ENCODE measurements around the gene RTL9.
"Not testable (repeated sequence)": the region's sequence is repeated elsewhere in the genome, so short reads cannot be mapped to it uniquely, and the experiment has no call there.

The RTL9 gene

DNA sequence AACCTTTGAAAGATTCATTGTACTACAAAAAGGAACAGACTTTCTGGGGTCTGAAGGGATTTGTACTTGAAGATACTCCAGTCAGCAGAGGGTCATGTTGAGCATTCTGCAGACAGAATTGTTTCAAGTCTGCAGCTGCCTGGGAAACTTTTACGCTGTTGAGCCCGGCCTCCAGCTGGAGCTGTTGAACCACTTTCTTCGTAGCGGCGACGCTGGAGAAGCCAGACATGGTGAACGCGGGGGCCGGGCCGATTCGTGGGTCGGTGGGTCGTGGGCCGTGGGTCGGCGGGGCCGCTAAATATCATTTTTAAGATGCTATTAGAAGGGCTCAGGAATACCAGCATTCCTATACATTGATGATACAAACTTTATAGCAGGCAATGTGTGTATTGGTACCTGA lies 12.0 kb upstream of the RTL9 start:
- no peak for DNase-seq

DNA sequence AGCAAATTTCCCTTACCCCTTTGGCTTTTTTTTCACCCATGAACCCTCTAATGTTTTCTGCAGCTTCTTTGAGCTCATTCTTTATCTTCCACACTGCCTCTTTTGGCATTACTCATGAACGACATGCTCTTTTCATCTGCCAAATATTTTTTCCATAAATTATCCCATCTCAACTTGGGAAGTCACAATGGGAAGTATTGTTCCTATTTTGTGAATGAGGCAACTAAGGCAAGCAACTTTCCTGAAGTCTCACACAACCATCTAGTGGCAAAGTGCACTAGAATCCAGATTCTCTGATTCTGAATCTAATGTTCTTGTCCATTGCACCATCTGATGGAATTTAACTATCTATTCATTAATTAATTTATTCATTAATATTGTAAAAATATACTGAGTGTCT lies 625 bp downstream of the RTL9 start:
- no peak for DNase-seq

- no peak for DNase-seq
Measured at GRCh38 chrX:110363244-110363643, 4.6 kb downstream of the RTL9 start.

GRCh38 chrX:110373310-110373709 lies 14.7 kb downstream of the RTL9 start:
- no peak for DNase-seq

GRCh38 chrX:110374559-110374958 lies 15.9 kb downstream of the RTL9 start:
- DNase-seq: no peak

DNA sequence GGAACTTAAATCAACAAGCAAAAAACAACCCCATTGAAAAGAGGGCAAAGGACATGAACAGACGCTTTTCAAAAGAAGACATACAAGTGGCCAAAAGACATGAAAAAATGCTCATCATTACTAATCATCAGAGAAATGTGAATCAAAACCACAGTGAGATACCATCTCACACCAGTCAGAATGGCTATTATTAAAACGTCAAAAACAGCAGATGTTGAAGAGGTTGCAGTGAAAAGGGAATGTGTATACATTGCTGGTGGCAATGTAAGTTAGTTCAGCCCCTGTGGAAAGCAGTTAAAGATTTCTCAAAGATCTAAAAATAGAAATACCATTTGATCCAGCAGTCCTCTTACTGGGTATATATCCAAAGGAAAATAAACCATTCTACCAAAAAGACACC lies 22.6 kb downstream of the RTL9 start:
- no peak for DNase-seq

DNA sequence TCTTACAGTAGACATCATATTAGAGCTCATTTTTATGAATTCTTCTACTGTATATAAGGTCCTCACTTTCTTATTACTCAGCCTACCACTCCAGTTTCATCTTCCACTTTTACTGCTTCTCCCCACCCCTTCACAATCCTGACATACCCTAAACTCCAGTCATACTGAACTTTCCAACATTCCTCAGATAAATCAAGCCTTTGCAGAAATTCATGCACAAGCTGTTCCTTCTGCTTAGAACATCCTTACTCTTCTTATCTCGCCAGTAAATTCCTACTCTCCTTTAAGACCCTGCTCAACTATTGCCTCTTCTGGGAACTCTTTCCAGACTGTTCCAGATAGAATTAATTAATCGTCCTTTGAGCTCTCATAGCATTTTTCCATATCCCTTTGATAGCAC lies 24.8 kb downstream of the RTL9 start:
- no peak for DNase-seq

DNA sequence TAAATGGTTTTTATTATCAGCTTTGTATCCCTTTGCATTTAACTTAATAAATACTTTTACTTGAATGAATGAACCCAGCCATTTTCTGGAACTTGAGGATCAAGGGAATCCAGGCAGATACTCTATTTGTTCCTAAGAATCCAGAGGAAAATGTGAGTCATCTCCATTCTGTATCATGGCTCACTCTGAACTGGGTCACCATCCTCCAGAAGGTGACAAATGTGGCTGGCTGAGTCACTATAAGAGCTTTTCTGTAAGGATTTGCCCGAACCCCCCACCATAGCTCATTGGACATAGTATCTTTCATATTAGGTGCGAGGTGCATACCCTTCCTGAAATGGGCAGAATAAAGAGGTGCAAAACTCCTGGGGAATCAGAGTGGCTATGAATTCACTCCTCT lies 25.8 kb downstream of the RTL9 start:
- DNase-seq: no peak

GRCh38 chrX:110389570-110389969 lies 30.9 kb downstream of the RTL9 start:
- no peak for DNase-seq

DNA sequence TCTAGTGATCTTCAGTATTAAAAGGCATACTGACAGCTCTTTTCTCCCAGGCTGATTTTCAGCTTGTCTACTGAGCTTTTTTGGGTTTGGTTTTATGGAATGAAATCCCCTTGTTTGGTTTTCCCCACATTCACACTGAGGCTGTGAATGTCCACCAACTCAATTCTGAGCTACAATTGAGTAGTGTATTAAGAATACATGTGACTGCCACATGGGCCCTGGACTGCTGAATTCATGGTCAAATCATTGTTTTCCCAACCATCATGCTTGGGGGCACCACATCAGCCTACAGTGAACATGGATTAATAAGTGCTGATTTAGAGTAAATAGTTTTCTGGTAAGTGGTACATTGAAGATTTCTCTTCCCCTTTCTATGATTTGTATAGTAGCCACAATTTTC lies 32.4 kb downstream of the RTL9 start:
- DNase-seq: no peak

- DNase-seq: no peak
Measured at GRCh38 chrX:110394651-110395050, 36.0 kb downstream of the RTL9 start.

- DNase-seq: no peak
Measured at GRCh38 chrX:110395877-110396276, 37.2 kb downstream of the RTL9 start.

- DNase-seq: no peak
Measured at GRCh38 chrX:110396735-110397134, 38.1 kb downstream of the RTL9 start.

DNA sequence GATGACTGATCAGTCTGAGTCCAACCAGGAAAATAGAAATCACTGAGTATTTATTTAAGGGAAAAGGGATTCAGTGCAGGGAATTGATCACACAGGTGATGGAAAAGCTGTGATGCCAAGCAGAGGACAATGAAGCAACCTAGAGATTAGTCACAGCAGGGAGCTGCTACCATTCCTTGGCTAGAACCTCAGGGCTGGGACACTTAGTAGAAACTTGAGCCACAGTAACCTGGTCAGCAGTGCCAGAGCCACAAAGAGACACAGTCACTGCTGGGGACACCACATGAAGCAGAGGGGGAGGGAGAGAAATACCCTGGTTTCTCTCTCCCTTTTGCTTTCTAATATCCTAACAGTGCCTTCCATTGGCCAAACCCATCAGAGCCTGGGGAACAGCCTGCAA lies 38.7 kb downstream of the RTL9 start:
- no peak for DNase-seq

DNA sequence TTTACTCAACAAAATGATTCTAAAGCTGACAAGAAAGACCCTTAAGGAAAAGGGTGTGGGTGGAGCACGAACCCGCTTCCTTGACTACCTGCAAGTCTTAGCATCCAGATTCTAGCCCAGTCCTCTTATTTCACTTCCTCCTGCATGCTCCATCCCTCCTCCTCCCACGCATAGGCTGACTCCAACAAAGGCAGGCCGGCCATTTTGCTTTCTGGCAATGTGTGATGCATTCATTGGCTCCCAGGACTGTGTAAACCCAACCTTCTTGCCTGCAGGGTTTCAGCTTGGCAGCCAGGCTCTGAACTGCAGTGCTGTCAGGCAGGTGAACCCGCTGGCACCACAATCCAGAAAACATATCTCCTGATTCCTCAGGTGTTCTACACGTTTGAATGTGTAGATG lies 39.3 kb downstream of the RTL9 start:
- no peak for DNase-seq

GRCh38 chrX:110399497-110399896 lies 40.8 kb downstream of the RTL9 start:
- DNase-seq: no peak

DNA sequence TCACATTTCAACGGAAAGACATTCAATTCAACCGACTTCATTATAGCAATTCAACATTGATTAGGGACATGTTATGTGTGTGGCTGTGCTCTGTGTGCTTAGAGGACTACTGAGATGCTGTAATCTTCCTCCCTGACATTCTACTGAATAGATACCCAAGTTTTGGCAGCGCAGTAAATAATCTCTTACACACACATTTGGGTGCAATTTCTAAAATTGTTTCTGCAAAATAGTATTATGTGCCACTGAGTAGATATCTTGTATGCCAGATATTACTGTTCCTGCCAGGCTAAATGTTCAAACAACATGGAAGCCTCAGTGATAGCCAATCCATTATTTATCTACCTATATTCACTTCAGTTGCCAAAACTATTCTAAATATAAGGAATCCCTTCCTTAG lies 41.3 kb downstream of the RTL9 start:
- DNase-seq: no peak

- no peak for DNase-seq
Measured at GRCh38 chrX:110401135-110401534, 42.5 kb downstream of the RTL9 start.

- no peak for DNase-seq
Measured at GRCh38 chrX:110402091-110402849, 43.6 kb downstream of the RTL9 start.

- DNase-seq: no peak
Measured at GRCh38 chrX:110402850-110403221, 44.2 kb downstream of the RTL9 start.

DNA sequence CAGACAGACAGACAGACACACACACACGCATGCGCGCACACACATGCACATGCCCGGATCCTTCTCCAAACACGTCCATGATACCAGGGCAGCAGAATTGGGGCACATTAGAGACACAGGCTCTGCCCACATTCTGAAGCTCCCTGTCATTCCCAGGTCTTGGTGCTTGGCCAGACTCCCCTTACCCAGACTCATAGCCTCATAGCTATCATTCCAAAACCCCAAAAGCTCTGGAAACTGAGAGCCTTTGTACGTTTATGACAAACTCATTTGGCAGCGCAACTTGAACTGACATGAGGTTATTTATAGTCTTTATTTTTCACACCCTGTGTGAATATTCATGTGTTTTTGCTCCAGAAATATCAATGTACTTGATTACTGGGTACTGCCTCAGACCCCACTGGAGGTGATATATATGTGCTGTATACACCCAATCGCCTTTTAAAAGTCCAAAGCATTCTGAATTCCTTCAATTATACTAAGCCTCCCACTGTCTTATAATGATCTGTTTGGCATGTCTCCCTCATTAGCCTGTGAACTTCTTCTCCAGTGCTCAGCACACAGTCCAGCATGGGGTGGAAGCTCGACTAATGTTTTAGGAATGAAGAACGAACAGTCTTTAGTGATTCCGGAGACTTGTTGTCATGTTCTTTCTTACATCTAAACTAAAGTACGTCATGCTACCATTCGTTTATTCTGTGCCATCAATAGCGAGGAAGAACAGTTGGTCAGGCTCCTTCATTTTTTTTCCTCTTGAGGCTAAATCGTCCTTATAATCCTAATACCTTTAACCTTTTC lies 45.0 kb downstream of the RTL9 start:
- no peak for DNase-seq

DNA sequence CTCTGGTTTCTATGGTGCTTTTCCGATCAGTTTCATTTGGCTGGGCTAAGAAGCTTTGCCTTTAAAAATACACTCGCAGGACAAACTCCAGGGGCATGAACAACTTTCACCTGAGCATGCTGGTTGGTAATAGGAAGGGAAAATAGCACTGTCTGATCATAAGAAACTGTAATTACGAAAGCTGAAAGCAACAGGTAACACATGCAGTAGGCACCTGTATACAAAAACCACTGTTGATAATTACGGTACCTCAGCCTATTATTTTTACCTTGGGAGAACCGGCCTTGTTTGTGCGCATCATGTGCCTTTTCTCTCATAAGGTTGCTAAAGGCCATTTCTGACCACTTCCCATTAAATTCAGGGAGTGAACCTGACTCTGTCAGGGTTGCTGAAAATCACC lies 45.7 kb downstream of the RTL9 start:
- no peak for DNase-seq

DNA sequence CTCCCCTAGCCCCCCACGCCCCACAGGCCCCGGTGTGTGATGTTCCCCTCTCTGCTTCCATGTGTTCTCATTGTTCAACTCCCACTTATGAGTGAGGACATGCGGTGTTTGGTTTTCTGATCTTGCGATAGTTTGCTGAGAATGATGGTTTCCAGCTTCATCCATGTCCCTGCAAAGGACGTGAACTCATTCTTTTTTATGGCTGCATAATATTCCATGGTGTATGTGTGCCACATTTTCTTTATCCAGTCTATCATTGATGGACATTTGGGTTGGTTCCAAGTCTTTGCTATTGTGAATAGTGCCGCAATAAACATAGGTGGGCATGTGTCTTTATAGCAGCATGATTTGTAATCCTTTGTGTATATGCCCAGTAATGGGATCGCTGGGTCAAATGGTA lies 47.6 kb downstream of the RTL9 start:
- not testable (repeated sequence) for DNase-seq

GRCh38 chrX:110406822-110407221 lies 48.2 kb downstream of the RTL9 start:
- no peak for DNase-seq

Measured in stimulated activated CD4-positive, alpha-beta T cell treated with anti-CD3 and anti-CD28 coated beads, Interleukin-15, amount 100 ng/mL, for 24 hours (primary cell).